WTC11 (cell line): ENCODE measurements around the gene KIF22. TPM values are rescaled to one million over a fixed set of nuclear protein-coding genes. Genes with fewer than 3 reads are reported as not detected.

ENCODE experiments used
- ATAC-seq: fragments of 200-7000 bp; cut with Tn5 transposase; 2 replicates; pipeline ENCODE4 v1.10.0; 2021; ENCODE audit warnings: mild to moderate bottlenecking, moderate library complexity
- CTCF ChIA-PET: fragments of 300-600 bp; sonication (Branson Sonifier 250); formaldehyde crosslinking; loops from one replicate; lab custom pipeline; 2021; ENCODE audit warnings: antibody characterized with exemption; lab: Charles Lee
- POLR2A ChIA-PET: fragments of 350-600 bp; sonication (Branson Sonifier 250); formaldehyde crosslinking; loops from one replicate; lab custom pipeline; 2021; ENCODE audit warnings: antibody characterized with exemption; lab: Charles Lee
- DNase-seq: peaks from one replicate; pipeline ENCODE4 v3.0.0; 2021; ENCODE audit warnings: low spot score
- H3K27ac Mint-ChIP-seq: 2 replicates; pipeline ENCODE4 v1.8.0; 2021; ENCODE audit warnings: mixed read lengths
- H3K27me3 Mint-ChIP-seq: 2 replicates; pipeline ENCODE4 v1.8.0; 2021; ENCODE audit warnings: low read depth, mild to moderate bottlenecking, moderate library complexity, mixed read lengths
- H3K36me3 Mint-ChIP-seq: 2 replicates; pipeline ENCODE4 v1.8.0; 2021; ENCODE audit warnings: mixed read lengths
- H3K4me1 Mint-ChIP-seq: 2 replicates; pipeline ENCODE4 v1.8.0; 2022; ENCODE audit warnings: mixed read lengths
- H3K4me3 Mint-ChIP-seq: 2 replicates; pipeline ENCODE4 v1.8.0; 2021; ENCODE audit warnings: mild to moderate bottlenecking, moderate library complexity, mixed read lengths
- H3K9me3 Mint-ChIP-seq: 2 replicates; pipeline ENCODE4 v1.8.0; 2021; ENCODE audit warnings: mixed read lengths
- ATF1 ChIP-seq: sonication (generic); formaldehyde crosslinking; IDR thresholded peaks from 2 replicates; pipeline ENCODE4 v1.8.1; 2023; ENCODE audit warnings: mild to moderate bottlenecking, moderate library complexity, missing genetic modification reagents
- CREB1 ChIP-seq: sonication (generic); formaldehyde crosslinking; IDR thresholded peaks from 2 replicates; pipeline ENCODE4 v1.8.0; 2023; ENCODE audit warnings: mild to moderate bottlenecking, missing genetic modification reagents
- ELF4 ChIP-seq: sonication (generic); formaldehyde crosslinking; IDR thresholded peaks from 2 replicates; pipeline ENCODE4 v1.8.1; 2022; ENCODE audit warnings: low read depth, mild to moderate bottlenecking, moderate library complexity, missing genetic modification reagents
- EMX1 ChIP-seq: fragments of 250-450 bp; sonication (Bioruptor Pico); IDR thresholded peaks from 2 replicates; pipeline ENCODE4 v1.8.0; 2021; ENCODE audit warnings: mild to moderate bottlenecking
- ESRRA ChIP-seq: sonication (generic); formaldehyde crosslinking; IDR thresholded peaks from 2 replicates; pipeline ENCODE4 v1.8.1; 2022; ENCODE audit warnings: mild to moderate bottlenecking, missing genetic modification reagents, borderline replicate concordance
- GRHL2 ChIP-seq: fragments of 250-450 bp; sonication (Bioruptor Pico); IDR thresholded peaks from 2 replicates; pipeline ENCODE4 v1.8.0; 2022; ENCODE audit warnings: mild to moderate bottlenecking, moderate library complexity; ENCODE audit not compliant: insufficient replicate concordance, severe bottlenecking
- JUN ChIP-seq: sonication (generic); formaldehyde crosslinking; IDR thresholded peaks from 2 replicates; pipeline ENCODE4 v1.8.0; 2023; ENCODE audit warnings: mild to moderate bottlenecking, missing genetic modification reagents
- MYBL2 ChIP-seq: sonication (generic); formaldehyde crosslinking; IDR thresholded peaks from 2 replicates; pipeline ENCODE4 v1.8.1; 2023; ENCODE audit warnings: mild to moderate bottlenecking, moderate library complexity, missing genetic modification reagents
- NFATC4 ChIP-seq: fragments of 250-450 bp; sonication (Bioruptor Pico); IDR thresholded peaks from 2 replicates; pipeline ENCODE4 v1.9.0; 2021; ENCODE audit warnings: mild to moderate bottlenecking
- NFYB ChIP-seq: sonication (generic); formaldehyde crosslinking; conservative IDR thresholded peaks from 2 replicates; pipeline ENCODE4 v1.8.0; 2022; ENCODE audit warnings: low read depth, missing genetic modification reagents
- NR1H2 ChIP-seq: sonication (generic); formaldehyde crosslinking; IDR thresholded peaks from 2 replicates; pipeline ENCODE4 v1.9.0; 2021; ENCODE audit warnings: mild to moderate bottlenecking, moderate library complexity, missing genetic modification reagents
- SP1 ChIP-seq: sonication (generic); formaldehyde crosslinking; conservative IDR thresholded peaks from 2 replicates; pipeline ENCODE4 v1.8.1; 2022; ENCODE audit warnings: missing genetic modification reagents
- TP53 ChIP-seq: sonication (generic); formaldehyde crosslinking; IDR thresholded peaks from 2 replicates; pipeline ENCODE4 v1.8.1; 2023; ENCODE audit warnings: mild to moderate bottlenecking, missing genetic modification reagents
- ZNF219 ChIP-seq: sonication (generic); formaldehyde crosslinking; IDR thresholded peaks from 2 replicates; pipeline ENCODE4 v1.8.0; 2023; ENCODE audit warnings: missing genetic modification reagents, mild to moderate bottlenecking, borderline replicate concordance
- ZNF396 ChIP-seq: fragments of 250-450 bp; sonication (Bioruptor Pico); IDR thresholded peaks from 2 replicates; pipeline ENCODE4 v1.8.0; 2021; ENCODE audit warnings: mild to moderate bottlenecking, moderate library complexity, borderline replicate concordance
- ZNF416 ChIP-seq: fragments of 250-450 bp; sonication (Bioruptor Pico); IDR thresholded peaks from 2 replicates; pipeline ENCODE4 v1.9.0; 2021; ENCODE audit warnings: mild to moderate bottlenecking, inconsistent platforms
- ZNF423 ChIP-seq: fragments of 250-450 bp; sonication (Bioruptor Pico); IDR thresholded peaks from 2 replicates; pipeline ENCODE4 v2.1.2; 2022; ENCODE audit warnings: mild to moderate bottlenecking, moderate library complexity
- total RNA-seq: library from RNA; stranded (reverse); gene quantifications from 3 replicates; pipeline ENCODE4 v1.2.3, GENCODE V29; 2021
- TF ChIP-seq, protein P1 (sequence below): fragments of 250-450 bp; sonication (Bioruptor Pico); IDR thresholded peaks from 2 replicates; pipeline ENCODE4 v1.8.0; 2021; ENCODE audit warnings: mild to moderate bottlenecking
- TF ChIP-seq, protein P2 (sequence below): fragments of 250-450 bp; sonication (Bioruptor Pico); IDR thresholded peaks from 2 replicates; pipeline ENCODE4 v1.9.0; 2021; ENCODE audit warnings: mild to moderate bottlenecking, borderline replicate concordance
- TF ChIP-seq, protein P3 (sequence below): sonication (generic); formaldehyde crosslinking; IDR thresholded peaks from 2 replicates; pipeline ENCODE4 v1.8.0; 2022; ENCODE audit warnings: mild to moderate bottlenecking, missing genetic modification reagents
- TF ChIP-seq, protein P4 (sequence below): fragments of 250-450 bp; sonication (Bioruptor Pico); IDR thresholded peaks from 2 replicates; pipeline ENCODE4 v1.9.0; 2021; ENCODE audit warnings: mild to moderate bottlenecking

KIF22 gene
- total RNA-seq, 1 experiment from 2014 or later, result 182 TPM

DNA sequence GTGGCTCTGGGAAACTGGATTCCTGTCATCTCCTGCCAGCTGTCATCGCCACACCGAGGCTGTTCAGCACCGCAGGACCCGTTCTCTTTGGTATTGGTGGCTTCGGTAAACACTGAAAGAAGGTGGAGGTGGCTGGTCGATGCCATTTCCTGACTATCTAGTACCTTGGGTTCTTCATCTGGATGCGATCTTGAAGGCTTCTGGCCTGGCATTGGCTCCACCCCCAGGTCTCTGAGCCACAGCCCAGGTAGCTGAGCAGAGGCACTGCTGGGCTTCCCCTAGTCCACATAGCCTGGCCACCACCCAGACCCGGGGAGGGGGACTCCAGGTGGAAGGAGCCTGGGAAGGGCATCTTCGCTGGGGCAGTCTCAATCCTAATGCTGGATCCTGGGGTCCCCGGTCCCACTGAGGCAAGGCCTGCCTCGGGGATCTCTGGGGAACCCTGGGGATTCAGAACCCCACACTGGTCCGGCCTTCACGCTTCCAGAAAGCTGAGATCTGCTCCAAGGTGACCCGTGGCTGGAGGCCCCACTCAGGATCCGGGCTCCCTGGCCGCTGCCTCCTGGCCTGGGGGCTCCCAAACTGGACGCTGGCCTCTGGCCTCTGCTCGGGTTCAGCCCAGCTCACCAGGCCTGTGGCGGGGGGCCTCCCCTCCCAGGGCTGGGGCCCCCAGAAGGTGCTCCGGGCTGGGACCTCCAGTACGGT, 46.6 kb upstream of the KIF22 start:
- POLR2A ChIA-PET, result interaction anchor here (0.5 to 0.8 kb wide), 2 partner anchors 34 to 87 kb away, joined by 3 to 5 read pairs; no protein-coding TSS in a partner anchor
- peaks cover 16% of the 10 kb centered on the region for H3K4me1 Mint-ChIP-seq
- H3K27ac Mint-ChIP-seq, result no peak overlapping the region
- no peak for TF ChIP-seq MYBL2 (CRISPR knock-in tag)
- TF ChIP-seq, protein P1, sequence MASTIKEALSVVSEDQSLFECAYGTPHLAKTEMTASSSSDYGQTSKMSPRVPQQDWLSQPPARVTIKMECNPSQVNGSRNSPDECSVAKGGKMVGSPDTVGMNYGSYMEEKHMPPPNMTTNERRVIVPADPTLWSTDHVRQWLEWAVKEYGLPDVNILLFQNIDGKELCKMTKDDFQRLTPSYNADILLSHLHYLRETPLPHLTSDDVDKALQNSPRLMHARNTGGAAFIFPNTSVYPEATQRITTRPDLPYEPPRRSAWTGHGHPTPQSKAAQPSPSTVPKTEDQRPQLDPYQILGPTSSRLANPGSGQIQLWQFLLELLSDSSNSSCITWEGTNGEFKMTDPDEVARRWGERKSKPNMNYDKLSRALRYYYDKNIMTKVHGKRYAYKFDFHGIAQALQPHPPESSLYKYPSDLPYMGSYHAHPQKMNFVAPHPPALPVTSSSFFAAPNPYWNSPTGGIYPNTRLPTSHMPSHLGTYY (CRISPR knock-in tag), result 0 out of 2 replicates have a peak, but pooled peaks have one; percentile 25
- TF ChIP-seq ZNF416 (CRISPR knock-in tag), result 0 out of 2 replicates have a peak, but pooled peaks have one; percentile 4
- 0 out of 2 replicates have a peak, but pooled peaks have one; percentile 4 for TF ChIP-seq EMX1
- TF ChIP-seq ELF4 (CRISPR knock-in tag), result no peak
- peaks cover 6% of the 10 kb centered on the region for H3K27me3 Mint-ChIP-seq
- no peak overlapping the region for H3K4me3 Mint-ChIP-seq
- H3K36me3 Mint-ChIP-seq, result peaks cover 31% of the 10 kb centered on the region
- ATAC-seq (peak; percentile 29), DNase-seq (no peak)
- H3K9me3 Mint-ChIP-seq, result peaks cover 13% of the 10 kb centered on the region
- CTCF ChIA-PET, result interaction anchor here (0.9 to 1.3 kb wide), 4 partner anchors 15 to 53 kb away, joined by 3 to 7 read pairs (median 4); partner anchors contain the start of gene KIF22

DNA sequence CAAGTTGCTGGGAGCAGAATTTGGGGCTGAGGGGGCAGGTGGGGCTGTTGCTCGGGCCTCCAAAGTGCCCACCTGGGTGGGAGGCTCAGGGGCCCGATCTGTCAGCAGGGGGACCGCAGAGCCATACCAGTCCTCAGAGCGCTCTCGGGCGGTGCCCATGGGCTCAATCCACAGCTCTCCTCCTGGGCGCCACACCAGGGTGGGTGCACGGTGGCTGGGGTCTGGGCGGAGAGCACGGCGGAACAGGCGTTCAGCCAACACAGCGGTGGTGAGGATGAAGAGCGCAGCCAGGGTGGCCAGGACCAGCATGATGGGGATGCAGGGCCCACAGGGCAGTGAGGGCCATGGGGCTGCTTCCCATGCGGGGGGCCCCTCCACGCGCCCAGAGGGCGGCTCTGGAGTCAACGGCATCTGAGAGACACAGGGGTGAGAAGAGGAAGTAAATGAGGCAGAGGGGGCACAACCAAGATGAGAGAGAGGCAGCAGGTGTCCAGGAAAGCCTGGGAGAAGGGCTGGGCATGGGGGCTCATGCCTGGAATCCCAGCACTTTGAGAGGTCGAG, 45.9 kb upstream of the KIF22 start:
- peak; percentile 4 for ATAC-seq
- ChIA-PET POLR2A (no interaction called here), CTCF (interaction anchor here (0.9 to 2.5 kb wide), 4 partner anchors 15 to 53 kb away, joined by 3 to 7 read pairs (median 4); no protein-coding TSS in a partner anchor)
- Mint-ChIP-seq H3K9me3 (peaks cover 15% of the 10 kb centered on the region), H3K27me3 (peaks cover 6% of the 10 kb centered on the region), H3K27ac (no peak overlapping the region; the same call in 1 of the 2 replicates), H3K4me3 (no peak overlapping the region), H3K4me1 (peaks cover 16% of the 10 kb centered on the region), H3K36me3 (peaks cover 36% of the 10 kb centered on the region)
- DNase-seq, result no peak
- TF ChIP-seq, protein P2, sequence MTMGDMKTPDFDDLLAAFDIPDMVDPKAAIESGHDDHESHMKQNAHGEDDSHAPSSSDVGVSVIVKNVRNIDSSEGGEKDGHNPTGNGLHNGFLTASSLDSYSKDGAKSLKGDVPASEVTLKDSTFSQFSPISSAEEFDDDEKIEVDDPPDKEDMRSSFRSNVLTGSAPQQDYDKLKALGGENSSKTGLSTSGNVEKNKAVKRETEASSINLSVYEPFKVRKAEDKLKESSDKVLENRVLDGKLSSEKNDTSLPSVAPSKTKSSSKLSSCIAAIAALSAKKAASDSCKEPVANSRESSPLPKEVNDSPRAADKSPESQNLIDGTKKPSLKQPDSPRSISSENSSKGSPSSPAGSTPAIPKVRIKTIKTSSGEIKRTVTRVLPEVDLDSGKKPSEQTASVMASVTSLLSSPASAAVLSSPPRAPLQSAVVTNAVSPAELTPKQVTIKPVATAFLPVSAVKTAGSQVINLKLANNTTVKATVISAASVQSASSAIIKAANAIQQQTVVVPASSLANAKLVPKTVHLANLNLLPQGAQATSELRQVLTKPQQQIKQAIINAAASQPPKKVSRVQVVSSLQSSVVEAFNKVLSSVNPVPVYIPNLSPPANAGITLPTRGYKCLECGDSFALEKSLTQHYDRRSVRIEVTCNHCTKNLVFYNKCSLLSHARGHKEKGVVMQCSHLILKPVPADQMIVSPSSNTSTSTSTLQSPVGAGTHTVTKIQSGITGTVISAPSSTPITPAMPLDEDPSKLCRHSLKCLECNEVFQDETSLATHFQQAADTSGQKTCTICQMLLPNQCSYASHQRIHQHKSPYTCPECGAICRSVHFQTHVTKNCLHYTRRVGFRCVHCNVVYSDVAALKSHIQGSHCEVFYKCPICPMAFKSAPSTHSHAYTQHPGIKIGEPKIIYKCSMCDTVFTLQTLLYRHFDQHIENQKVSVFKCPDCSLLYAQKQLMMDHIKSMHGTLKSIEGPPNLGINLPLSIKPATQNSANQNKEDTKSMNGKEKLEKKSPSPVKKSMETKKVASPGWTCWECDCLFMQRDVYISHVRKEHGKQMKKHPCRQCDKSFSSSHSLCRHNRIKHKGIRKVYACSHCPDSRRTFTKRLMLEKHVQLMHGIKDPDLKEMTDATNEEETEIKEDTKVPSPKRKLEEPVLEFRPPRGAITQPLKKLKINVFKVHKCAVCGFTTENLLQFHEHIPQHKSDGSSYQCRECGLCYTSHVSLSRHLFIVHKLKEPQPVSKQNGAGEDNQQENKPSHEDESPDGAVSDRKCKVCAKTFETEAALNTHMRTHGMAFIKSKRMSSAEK, result peak; percentile 13; the same call in 1 of the 2 replicates
- TF ChIP-seq NFYB (no peak), ZNF219 (no peak), SP1 (no peak), JUN (no peak), NFATC4 (CRISPR knock-in tag) (peak; percentile 78; the same call in 1 of the 2 replicates), CREB1 (CRISPR knock-in tag) (peak; percentile 66; the same call in 1 of the 2 replicates), GRHL2 (CRISPR knock-in tag) (no peak), ATF1 (CRISPR knock-in tag) (no peak; the same call in 1 of the 2 replicates), ESRRA (CRISPR knock-in tag) (0 out of 2 replicates have a peak, but pooled peaks have one; percentile 40), ZNF423 (CRISPR knock-in tag) (no peak), NR1H2 (0 out of 2 replicates have a peak, but pooled peaks have one; percentile 5), TP53 (CRISPR knock-in tag) (no peak), EMX1 (peak; percentile 49; the same call in 1 of the 2 replicates), ZNF396 (CRISPR knock-in tag) (no peak)
- TF ChIP-seq, protein P3, sequence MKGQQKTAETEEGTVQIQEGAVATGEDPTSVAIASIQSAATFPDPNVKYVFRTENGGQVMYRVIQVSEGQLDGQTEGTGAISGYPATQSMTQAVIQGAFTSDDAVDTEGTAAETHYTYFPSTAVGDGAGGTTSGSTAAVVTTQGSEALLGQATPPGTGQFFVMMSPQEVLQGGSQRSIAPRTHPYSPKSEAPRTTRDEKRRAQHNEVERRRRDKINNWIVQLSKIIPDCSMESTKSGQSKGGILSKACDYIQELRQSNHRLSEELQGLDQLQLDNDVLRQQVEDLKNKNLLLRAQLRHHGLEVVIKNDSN (CRISPR knock-in tag), result no peak
- TF ChIP-seq, protein P1 (CRISPR knock-in tag), result no peak; the same call in 1 of the 2 replicates
- TF ChIP-seq, protein P4, sequence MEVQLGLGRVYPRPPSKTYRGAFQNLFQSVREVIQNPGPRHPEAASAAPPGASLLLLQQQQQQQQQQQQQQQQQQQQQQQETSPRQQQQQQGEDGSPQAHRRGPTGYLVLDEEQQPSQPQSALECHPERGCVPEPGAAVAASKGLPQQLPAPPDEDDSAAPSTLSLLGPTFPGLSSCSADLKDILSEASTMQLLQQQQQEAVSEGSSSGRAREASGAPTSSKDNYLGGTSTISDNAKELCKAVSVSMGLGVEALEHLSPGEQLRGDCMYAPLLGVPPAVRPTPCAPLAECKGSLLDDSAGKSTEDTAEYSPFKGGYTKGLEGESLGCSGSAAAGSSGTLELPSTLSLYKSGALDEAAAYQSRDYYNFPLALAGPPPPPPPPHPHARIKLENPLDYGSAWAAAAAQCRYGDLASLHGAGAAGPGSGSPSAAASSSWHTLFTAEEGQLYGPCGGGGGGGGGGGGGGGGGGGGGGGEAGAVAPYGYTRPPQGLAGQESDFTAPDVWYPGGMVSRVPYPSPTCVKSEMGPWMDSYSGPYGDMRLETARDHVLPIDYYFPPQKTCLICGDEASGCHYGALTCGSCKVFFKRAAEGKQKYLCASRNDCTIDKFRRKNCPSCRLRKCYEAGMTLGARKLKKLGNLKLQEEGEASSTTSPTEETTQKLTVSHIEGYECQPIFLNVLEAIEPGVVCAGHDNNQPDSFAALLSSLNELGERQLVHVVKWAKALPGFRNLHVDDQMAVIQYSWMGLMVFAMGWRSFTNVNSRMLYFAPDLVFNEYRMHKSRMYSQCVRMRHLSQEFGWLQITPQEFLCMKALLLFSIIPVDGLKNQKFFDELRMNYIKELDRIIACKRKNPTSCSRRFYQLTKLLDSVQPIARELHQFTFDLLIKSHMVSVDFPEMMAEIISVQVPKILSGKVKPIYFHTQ (CRISPR knock-in tag), result 0 out of 2 replicates have a peak, but pooled peaks have one; percentile 58
